Measurements from ENCODE around the gene PNPLA2.

GRCh38 chr11:842370-843002, 23.8 kb downstream of the PNPLA2 start, which contains the start of the genes POLR2L and TSPAN4:
- TF ChIP-seq POLR2A (IDR thresholded peaks at IDR 0.05; ENCODE audit: low read length) (peak; percentile 84), GATA1 (IDR thresholded peaks at IDR 0.05; ENCODE audit: low read depth, low read length) (no peak)
